ENCODE results near the gene SEC61B. TPM values are rescaled to one million over a fixed set of nuclear protein-coding genes. Genes with fewer than 3 reads are reported as not detected.
"Not testable (repeated sequence)": the region's sequence is repeated elsewhere in the genome, so short reads cannot be mapped to it uniquely, and the experiment has no call there.

SEC61B gene
- total RNA-seq, 1 donor: 48.6 TPM

DNA sequence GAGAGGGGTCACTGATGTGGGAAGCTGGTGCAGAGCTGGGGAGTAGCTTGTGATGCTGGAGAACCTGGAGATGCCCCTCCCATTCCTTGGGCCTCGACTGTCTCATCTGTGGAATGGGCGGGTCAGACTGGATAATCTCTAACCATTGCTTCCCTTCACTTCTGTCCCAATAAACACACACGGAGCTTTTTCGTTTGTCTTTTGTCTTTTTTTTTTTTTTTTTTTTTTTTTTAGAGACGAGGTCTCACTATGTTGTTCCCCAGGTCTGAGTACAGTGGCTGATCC, 36.8 kb upstream of the SEC61B start:
- peaks cover 31% of the 10 kb centered on the region for H3K4me1 ChIP-seq (ENCODE audit: insufficient read depth, low read length)
- no peak overlapping the region for H3K4me3 ChIP-seq (ENCODE audit: low read length)
- no peaks in the 10 kb centered on the region for H3K9me3 ChIP-seq (ENCODE audit: low read depth, low read length)
- H3K27me3 ChIP-seq (ENCODE audit: insufficient read depth, low read length): no peaks in the 10 kb centered on the region

DNA sequence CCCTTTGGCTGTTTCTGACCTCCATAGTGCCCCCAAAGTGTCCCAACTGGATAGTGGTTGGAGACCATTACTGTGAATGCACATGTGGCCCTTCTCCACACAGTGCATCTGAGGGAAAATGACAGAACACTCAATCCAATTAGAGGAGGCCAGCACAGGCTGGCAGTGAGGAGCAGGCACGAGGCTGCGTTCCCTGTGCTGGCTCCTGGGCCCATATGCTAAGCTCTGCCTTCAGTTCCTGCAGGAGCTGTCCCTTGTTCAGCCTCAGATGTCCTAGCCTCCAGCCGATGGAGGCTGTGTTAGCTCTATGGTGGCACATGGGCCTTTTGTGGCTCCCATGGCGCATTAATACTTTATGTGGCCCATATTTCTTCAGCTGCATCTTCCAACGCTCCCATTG, 36.1 kb upstream of the SEC61B start:
- no peaks in the 10 kb centered on the region for H3K27me3 ChIP-seq (ENCODE audit: insufficient read depth, low read length)
- peaks cover 31% of the 10 kb centered on the region for H3K4me1 ChIP-seq (ENCODE audit: insufficient read depth, low read length)
- H3K9me3 ChIP-seq (ENCODE audit: low read depth, low read length): no peaks in the 10 kb centered on the region
- H3K4me3 ChIP-seq (ENCODE audit: low read length): no peak overlapping the region

DNA sequence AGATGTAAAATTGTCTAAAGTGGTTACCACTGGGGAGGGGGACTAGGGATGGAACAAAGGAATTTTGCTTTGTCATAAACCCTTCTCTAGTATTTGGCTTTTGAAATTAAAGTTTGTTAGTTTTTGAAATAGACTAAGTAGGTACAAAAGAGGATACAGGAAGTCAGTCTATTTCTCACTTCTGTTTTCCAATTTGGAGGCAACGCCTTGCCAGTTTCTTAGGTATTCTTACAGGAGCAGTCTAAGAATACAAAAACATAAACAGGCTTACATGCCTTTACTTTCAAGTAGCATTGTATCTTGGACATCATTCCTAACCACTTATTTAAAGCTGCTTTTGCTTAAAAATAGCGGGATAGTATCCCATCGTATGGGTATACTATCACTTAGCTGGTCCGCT, 34.8 kb upstream of the SEC61B start:
- H3K4me1 ChIP-seq (ENCODE audit: insufficient read depth, low read length): peaks cover 21% of the 10 kb centered on the region
- H3K27me3 ChIP-seq (ENCODE audit: insufficient read depth, low read length): no peaks in the 10 kb centered on the region
- no peaks in the 10 kb centered on the region for H3K9me3 ChIP-seq (ENCODE audit: low read depth, low read length)
- H3K4me3 ChIP-seq (ENCODE audit: low read length): no peak overlapping the region

DNA sequence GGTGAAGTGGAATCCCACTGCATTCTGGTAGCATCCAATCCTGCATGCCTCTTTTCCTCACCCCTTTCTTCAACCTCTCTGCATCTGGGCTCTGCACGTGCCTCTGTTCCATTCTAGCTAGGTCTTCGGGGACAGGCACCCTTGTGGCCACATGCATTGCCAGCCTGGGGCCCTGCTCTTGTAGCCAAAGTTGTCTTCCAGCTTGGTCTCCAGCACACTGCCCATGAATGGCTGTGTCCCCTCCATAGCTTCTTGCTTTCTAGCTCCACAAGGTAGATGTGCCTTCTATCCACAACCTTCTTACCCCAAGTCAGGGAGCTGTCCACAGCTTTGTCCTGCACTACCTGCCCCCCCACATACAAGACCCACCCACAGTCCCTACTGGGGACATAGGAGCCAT, 32.9 kb upstream of the SEC61B start:
- Histone ChIP-seq H3K4me1 (ENCODE audit: insufficient read depth, low read length) (peaks cover 21% of the 10 kb centered on the region), H3K4me3 (ENCODE audit: low read length) (no peak overlapping the region), H3K9me3 (ENCODE audit: low read depth, low read length) (no peaks in the 10 kb centered on the region), H3K27me3 (ENCODE audit: insufficient read depth, low read length) (no peaks in the 10 kb centered on the region)

DNA sequence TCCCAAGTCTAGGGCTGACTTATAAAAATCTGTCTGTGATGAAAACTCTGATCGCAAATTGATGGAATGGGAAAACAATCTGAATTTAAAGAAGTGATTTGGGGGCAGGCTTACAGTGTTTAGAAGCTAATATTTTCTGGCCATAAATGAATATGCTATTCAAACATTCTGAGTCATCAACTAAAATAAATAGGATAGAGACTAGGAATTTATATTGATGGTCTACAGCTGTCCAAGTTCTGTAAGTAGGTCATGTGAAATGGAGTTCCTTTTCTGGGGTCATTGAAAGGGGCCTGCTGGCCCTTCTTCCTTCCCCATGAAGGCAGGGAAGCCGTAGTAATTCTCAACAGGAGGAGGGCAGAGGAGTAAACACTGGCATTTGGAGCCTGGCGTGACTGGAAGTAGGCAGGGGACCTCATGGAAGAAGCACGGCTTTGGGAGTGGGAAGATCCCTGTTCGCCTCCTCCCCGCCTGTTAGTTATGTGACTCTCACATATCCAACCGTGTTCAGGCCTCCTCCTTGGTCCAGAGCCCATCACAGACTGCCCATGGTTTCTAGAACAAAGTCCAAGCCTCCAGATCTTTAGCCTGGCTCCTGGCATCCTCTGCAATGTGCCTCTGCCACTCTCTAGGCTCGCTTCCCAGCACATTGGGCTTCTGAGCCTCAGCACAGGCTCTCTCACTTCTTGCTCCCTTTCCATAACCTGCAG, 32.0 kb upstream of the SEC61B start:
- H3K9me3 ChIP-seq (ENCODE audit: low read depth, low read length): no peaks in the 10 kb centered on the region
- H3K4me3 ChIP-seq (ENCODE audit: low read length): no peak overlapping the region
- H3K27me3 ChIP-seq (ENCODE audit: insufficient read depth, low read length): peaks cover 3% of the 10 kb centered on the region
- H3K4me1 ChIP-seq (ENCODE audit: insufficient read depth, low read length): peaks cover 13% of the 10 kb centered on the region

DNA sequence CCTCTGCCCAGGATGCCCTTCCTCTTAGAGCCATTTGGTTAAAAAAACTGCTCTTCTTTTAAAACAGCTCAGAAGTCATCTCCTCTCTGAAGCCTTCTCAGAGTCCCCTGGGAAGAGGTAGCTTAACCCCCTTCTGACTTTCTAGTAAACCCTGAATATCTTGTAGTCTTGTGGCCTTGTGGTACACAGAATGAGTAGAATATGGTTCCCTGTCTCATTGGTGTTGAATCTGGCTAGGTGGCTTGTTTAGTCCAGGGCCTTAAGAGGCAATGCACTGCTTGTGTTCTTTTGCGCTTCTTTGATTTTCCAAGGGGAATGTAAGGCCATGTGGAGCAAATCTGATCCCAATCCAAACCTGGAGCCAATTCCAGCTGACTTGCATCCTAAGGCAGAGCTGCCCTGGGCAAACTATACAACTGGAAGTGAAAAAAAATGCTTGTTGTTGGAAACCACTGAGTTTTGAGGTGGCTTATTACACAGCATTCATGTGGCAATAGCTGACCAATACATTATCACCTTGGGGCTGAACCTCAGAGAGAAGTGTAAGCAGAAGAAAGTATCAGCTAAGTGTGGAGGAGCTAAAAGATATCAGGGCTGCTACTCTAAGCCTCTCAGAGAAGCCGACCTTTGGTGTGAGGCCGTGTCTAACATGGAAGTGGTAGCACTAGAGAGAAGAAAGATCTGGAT, 31.3 kb upstream of the SEC61B start:
- H3K4me1 ChIP-seq (ENCODE audit: insufficient read depth, low read length): peaks cover 11% of the 10 kb centered on the region
- no peak overlapping the region for H3K4me3 ChIP-seq (ENCODE audit: low read length)
- peaks cover 3% of the 10 kb centered on the region for H3K27me3 ChIP-seq (ENCODE audit: insufficient read depth, low read length)
- H3K9me3 ChIP-seq (ENCODE audit: low read depth, low read length): no peaks in the 10 kb centered on the region

DNA sequence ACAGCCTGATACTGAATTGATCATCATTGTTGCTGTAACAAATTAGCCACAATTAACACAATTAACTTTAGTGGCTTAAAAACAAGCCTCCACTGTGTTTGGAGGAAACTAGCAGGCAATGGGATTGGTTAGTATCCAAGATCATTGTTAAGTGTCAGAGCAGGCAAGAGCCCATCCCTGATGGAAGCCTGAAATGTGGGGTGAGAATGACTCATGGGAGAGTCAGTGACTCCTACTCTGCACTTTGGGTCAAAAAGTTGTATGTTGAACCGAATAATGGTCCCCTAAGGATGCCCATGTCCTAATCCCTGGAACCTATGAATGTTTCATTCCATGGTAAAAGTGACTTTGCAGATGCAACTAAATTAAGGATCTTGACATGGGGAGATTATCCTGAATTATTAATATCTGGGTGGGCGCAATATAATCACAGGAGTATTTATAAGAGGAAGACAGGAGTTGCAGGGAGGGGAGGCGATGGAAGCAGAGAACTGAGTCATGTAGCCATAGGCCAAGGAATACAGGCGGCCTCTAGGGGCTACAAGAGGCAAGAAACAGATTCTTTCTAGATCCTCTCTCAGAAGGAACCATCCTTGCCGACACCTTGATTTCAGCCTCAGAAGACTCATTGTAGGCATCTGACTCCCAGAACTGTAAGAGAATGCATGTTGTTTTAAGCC, 29.2 kb upstream of the SEC61B start:
- Histone ChIP-seq H3K4me1 (ENCODE audit: insufficient read depth, low read length) (peaks cover under 1% of the 10 kb centered on the region), H3K9me3 (ENCODE audit: low read depth, low read length) (no peaks in the 10 kb centered on the region), H3K4me3 (ENCODE audit: low read length) (no peak overlapping the region), H3K27me3 (ENCODE audit: insufficient read depth, low read length) (peaks cover 3% of the 10 kb centered on the region)

DNA sequence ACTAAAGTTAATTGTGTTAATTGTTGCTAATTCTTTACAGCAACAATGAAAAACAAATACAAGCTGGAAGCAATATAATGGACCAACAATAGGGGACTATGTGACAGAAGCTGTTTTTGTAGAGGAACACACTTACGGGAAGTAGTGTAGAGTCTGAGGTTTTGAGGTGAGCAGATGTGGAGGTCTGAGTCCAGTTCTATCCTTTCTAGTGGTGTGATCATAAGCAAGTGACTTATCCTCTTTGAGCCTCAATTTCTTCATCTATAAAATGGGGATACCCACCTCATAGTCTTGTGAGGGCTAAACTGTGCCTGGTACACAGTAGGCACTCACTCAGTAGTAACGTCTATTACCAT, 28.6 kb upstream of the SEC61B start:
- H3K4me3 ChIP-seq (ENCODE audit: low read length): no peak overlapping the region
- H3K4me1 ChIP-seq (ENCODE audit: insufficient read depth, low read length): no peaks in the 10 kb centered on the region
- no peaks in the 10 kb centered on the region for H3K9me3 ChIP-seq (ENCODE audit: low read depth, low read length)
- peaks cover 3% of the 10 kb centered on the region for H3K27me3 ChIP-seq (ENCODE audit: insufficient read depth, low read length)

DNA sequence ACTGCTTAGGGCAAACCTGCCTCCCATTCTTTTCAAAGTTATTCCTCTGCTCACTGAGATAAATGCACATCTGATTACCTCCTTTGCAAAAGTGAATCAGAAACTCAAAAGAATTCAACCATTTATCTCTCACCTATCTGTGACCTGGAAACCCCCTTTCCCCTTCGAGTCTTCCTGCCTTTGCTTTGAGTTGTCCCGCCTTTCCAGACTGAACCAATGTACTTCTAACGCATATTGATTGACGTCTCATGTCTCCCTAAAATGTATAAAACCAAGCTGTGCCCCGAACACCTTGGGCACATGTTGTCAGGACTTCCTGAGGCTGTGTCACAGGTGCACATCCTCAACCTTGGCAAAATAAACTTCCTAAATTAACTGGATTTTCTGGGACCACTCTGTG, 25.6 kb upstream of the SEC61B start:
- H3K4me3 ChIP-seq (ENCODE audit: low read length); H3K9me3 ChIP-seq (ENCODE audit: low read depth, low read length): not testable (repeated sequence)

DNA sequence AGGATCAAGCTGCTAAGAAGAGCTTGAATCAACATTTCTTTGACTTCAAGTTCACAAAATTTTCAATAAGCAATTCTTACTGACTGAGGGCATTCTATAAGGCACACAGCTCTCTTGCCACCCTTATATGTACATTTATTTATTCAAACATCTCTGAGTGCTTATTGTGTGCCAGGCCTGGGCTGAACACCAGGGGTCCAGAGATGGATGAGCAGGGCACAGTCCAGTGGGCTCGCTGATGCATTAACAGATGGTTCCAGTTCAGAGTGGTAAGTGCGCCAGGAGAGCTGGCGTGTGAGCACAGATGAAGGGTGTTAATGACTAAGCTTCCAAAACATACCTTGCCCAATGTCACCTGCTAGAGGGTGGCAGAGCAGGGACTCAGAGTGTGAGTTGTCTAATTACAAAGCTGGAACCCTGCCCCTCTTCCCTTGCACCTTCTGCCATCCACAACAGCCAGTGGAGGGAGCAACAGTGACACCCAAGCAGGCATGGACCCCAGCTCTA, 24.9 kb upstream of the SEC61B start:
- Histone ChIP-seq H3K4me3 (ENCODE audit: low read length) (no peak overlapping the region), H3K27me3 (ENCODE audit: insufficient read depth, low read length) (peaks cover 3% of the 10 kb centered on the region), H3K4me1 (ENCODE audit: insufficient read depth, low read length) (no peaks in the 10 kb centered on the region), H3K9me3 (ENCODE audit: low read depth, low read length) (no peaks in the 10 kb centered on the region)

More for the DNA sequence above, 25.6 kb upstream of the SEC61B start:
- H3K27me3 ChIP-seq (ENCODE audit: insufficient read depth, low read length); H3K4me1 ChIP-seq (ENCODE audit: insufficient read depth, low read length): not testable (repeated sequence)

DNA sequence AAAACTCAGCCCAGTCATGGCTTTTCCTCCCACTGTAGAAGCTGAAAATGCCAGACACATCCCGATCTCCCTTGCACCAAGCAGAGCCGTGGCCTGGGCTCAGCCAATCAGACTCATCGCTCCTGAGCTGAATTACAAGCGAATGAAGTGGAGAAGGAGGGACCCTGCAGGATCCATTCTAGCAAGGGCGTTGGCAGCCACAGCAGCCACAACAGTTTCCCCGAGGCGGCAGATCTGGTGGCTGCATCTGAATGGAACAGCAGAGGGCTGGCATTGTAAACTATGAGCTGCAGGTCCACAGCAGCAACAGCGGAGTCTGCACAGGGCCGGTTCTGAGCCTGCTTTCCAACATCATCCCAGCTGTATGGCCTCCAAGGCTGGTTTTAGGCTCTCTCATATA, 24.1 kb upstream of the SEC61B start:
- H3K9me3 ChIP-seq (ENCODE audit: low read depth, low read length): no peaks in the 10 kb centered on the region
- H3K4me3 ChIP-seq (ENCODE audit: low read length): no peak overlapping the region
- H3K27me3 ChIP-seq (ENCODE audit: insufficient read depth, low read length): peaks cover 3% of the 10 kb centered on the region
- no peaks in the 10 kb centered on the region for H3K4me1 ChIP-seq (ENCODE audit: insufficient read depth, low read length)

DNA sequence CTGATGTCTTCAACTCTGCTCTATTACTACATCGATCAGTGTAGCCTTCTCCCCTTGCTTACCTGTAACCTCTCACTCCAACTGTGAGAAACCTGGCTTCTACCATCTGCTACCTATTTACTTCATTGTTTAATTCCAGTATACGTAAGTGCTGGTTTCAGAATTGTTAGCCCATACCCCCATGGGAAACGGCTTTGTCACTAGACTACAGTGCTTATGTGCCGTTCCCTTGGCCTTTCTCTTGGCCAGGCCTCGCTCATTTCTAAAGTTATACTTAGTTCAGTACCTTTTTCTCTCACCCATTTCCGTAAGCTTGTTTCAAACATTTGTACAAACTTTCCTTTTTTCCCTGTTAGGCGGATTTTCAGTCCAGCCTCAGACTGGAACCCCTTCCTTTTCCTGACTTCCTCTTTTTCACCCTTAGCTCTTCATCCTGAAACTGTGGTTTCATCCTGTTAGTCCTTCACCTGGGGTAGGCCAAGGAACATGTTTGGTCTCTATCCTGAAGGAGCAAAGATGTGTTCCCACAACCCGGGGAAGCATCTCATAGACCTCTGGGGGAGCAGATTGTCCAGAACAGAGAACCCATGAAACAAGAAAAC, 22.0 kb upstream of the SEC61B start:
- no peaks in the 10 kb centered on the region for H3K27me3 ChIP-seq (ENCODE audit: insufficient read depth, low read length)
- no peaks in the 10 kb centered on the region for H3K9me3 ChIP-seq (ENCODE audit: low read depth, low read length)
- H3K4me1 ChIP-seq (ENCODE audit: insufficient read depth, low read length): no peaks in the 10 kb centered on the region
- H3K4me3 ChIP-seq (ENCODE audit: low read length): no peak overlapping the region

DNA sequence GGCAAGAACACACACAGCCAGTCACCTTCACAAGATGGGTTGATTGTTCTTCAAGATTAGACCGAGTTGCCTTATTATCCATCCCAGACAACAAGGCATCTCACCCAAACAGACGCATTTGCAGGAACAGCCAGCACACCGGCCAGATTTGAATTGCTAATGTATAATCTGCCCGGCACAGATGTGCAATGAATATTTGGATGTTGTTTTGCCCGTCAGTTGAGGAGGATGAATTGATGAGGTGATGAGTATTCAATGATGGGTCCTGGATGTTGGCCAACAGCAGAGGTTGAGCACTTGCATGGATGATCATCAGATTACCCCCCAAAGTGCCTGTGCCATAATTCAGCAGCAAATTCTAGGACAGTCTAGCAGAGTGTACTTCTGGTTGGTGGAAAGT, 20.5 kb upstream of the SEC61B start:
- Histone ChIP-seq H3K4me3 (ENCODE audit: low read length) (no peak overlapping the region), H3K27me3 (ENCODE audit: insufficient read depth, low read length) (no peaks in the 10 kb centered on the region), H3K9me3 (ENCODE audit: low read depth, low read length) (no peaks in the 10 kb centered on the region), H3K4me1 (ENCODE audit: insufficient read depth, low read length) (no peaks in the 10 kb centered on the region)

DNA sequence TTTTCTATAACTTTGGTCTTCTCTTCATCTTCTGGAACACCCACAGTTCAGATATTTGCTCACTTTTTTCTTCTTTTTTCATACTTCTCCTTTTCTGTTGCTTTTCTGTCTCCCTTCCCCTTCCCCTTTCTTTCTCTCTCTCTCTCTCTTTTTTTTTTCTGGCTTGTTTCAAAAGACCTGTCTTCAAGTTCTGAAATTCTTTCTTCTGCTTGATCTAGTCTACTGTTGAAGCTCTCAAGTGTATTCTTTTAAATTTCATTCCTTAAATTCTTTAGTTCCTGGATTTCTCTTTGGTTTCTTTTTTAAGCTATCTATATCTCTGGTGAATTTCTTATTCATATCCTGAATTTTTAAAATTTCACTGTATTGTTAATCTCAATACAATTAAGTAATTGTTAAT, 11.5 kb upstream of the SEC61B start:
- Histone ChIP-seq H3K9me3 (ENCODE audit: low read depth, low read length) (peaks cover 5% of the 10 kb centered on the region), H3K27me3 (ENCODE audit: insufficient read depth, low read length) (no peaks in the 10 kb centered on the region), H3K4me1 (ENCODE audit: insufficient read depth, low read length) (peaks cover 9% of the 10 kb centered on the region), H3K4me3 (ENCODE audit: low read length) (no peak overlapping the region)

DNA sequence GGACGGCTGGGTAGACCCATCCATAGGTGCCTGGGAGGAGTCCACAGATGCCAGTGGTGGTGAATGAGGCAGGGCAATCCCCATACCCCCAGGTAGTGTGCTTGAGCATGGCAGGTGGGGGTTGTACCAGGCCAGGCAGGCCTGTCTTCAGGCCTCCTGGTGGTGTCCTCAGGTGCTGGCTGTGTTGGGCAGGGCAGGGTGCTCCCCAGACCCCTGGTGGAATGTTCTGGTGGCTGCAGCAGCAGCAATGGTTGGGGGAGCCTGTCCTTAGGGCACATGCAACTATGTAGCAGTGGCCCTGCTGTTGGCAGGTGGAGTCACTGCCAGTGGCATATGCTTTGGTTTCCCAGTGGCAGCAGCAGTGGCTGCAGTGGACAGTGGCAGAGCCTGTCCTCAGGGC, 10.3 kb upstream of the SEC61B start:
- no peak overlapping the region for H3K4me3 ChIP-seq (ENCODE audit: low read length)
- H3K27me3 ChIP-seq (ENCODE audit: insufficient read depth, low read length): no peaks in the 10 kb centered on the region
- peaks cover 5% of the 10 kb centered on the region for H3K9me3 ChIP-seq (ENCODE audit: low read depth, low read length)
- H3K4me1 ChIP-seq (ENCODE audit: insufficient read depth, low read length): peaks cover 9% of the 10 kb centered on the region
